OCI-M2 (cell line): Measurements from ENCODE around the gene TLX1.
"Not testable (repeated sequence)": the region's sequence is repeated elsewhere in the genome, so short reads cannot be mapped to it uniquely, and the experiment has no call there.

Experiments used
- DNase-seq: peaks from one replicate; lab custom pipeline; 2025; ENCODE audit not compliant: unreplicated experiment; lab: John Stamatoyannopoulos, UW

Gene TLX1

DNA sequence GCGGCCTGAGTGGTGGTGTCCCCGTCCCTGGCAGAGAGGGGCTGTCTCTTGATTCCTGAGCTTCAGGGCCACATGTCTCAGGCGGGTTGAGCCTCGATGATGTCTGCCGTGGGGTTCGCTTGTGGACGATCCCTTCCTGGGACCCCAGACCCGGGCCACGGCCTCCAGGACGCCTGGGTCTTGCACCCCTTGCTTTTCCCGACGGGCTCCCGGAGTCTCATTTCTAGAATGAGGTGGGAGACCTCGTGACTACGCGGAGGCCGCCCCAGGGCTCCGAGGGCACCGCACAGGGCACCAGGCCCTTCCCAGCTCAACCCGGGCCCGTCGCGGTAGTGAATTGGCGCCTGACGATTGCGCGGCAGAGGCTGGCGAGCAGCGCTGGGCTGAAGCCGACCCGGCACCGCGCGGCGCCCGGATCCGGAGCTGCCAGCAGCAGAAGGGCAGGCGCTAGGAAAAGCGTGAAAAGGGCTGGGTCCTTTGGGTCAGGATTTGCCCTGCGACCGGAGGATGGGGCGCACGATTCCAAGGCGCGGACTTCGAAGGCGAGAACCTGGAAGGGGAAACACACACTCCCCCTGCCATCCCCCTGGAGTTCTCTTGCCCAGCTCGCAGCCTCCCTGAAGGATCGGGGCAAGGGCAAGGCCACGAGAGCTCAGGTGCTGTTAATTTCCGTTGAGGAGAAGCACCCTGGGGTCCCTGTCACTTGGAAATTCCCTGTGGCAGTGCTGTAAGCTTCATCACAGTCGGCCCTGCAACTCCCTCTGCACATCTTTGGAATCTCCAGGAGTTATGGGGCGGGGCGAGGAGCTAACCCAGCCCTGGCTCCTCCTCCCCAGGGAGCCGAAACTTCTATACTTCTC lies 15.5 kb downstream of the TLX1 start:
- DNase-seq, result no peak

DNA sequence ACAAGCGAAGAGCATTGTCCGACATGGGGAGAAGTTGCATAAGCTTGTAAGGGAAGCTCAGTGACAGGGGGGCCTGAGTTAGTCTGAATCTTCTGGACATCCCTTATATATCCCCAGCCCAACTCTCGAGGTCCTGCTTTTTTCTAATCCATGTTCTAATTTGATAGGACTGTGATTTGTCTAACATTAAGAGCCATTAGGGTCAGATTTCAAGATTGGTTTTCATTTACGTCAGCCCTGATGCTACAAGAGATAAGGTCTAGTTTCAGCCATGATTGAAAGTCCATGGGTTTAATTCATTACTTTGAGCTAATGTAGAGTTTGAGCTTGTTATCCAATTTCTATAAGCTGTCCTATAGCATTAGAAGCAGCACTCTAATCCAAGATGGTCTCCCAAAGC lies 20.3 kb downstream of the TLX1 start:
- DNase-seq, result no peak

GRCh38 chr10:101152316-101152715 lies 21.2 kb downstream of the TLX1 start:
- no peak for DNase-seq

- DNase-seq, result not testable (repeated sequence)
These were observed 23.4 kb downstream of the TLX1 start for GRCh38 chr10:101154506-101154905.

- no peak for DNase-seq
These were observed 24.8 kb downstream of the TLX1 start for GRCh38 chr10:101155896-101156295.

- no peak for DNase-seq
These were observed 26.8 kb downstream of the TLX1 start for GRCh38 chr10:101157756-101158458.

DNA sequence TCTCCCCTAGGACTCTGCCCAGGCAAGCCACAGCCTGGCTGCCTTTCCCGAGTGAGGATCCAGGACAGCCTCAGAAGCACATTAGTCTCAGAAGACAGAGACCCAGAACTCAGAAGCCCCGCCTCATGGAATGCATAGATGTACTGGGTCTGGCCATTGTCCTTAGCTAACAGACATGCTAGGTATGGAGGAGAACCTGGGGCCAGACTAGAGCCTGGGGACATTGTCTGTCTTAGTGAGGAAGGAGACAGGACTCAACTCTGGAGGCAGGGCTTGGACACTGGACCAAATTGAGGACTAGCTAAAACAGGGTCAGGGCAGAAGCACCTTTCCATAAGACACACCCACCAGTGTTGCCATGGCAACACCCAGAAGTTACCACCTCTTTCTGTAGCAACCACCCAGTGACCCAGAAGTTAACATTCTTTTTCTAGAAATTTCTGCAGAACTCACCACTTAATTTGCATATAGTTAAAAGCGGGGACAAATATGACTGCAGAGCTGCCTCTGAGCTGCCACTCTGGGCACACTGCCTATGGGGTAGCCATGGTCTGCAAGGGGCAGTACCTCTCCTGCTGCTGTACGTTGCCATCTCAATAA lies 27.5 kb downstream of the TLX1 start:
- DNase-seq, result no peak

- peak; percentile 80 for DNase-seq
These were observed 30.6 kb downstream of the TLX1 start for GRCh38 chr10:101161494-101162299.

- no peak for DNase-seq
These were observed 31.6 kb downstream of the TLX1 start for GRCh38 chr10:101162677-101163076.

- no peak for DNase-seq
These were observed 32.9 kb downstream of the TLX1 start for GRCh38 chr10:101164020-101164419.

DNA sequence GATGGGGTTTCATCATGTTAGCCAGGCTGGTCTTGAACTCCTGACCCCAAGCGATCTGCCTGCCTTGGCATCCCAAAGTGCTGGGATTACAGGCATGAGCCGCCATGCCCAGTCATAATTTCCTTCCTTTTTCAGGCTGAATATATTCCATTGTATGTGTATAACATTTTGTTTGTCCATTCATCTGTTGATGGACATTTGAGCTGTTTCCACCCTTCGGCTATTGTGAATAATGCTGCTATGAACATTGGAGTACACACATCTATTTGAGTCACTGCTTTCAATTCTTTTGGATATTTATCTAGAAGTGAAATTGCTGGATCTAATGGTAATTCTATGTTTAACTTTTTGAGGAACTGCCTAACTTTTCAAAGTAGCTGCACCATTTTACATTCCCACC lies 34.6 kb downstream of the TLX1 start:
- no peak for DNase-seq

DNA sequence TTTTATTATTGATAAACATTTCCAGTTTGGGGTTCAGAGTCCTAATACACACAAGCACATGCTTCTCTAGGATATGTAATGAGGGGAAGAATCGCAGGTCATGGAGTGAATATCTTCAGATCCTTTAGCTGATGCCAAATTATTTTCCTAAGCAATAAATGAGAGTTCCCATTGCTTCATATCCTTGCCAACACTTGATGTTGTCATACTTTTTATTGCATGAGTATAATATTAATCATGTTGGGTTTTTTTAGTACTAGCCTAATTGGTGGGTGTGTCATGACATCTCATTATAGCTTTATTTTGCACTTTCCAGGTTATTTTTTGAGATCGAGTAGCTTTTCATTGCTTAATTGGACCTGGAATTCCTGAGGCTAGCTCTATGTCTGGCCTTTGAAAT lies 35.3 kb downstream of the TLX1 start:
- no peak for DNase-seq

GRCh38 chr10:101172741-101173140 lies 41.6 kb downstream of the TLX1 start:
- DNase-seq, result no peak

GRCh38 chr10:101174319-101174718 lies 43.2 kb downstream of the TLX1 start:
- DNase-seq, result no peak

GRCh38 chr10:101176577-101176976 lies 45.5 kb downstream of the TLX1 start:
- no peak for DNase-seq

- no peak for DNase-seq
These were observed 51.8 kb downstream of the TLX1 start for GRCh38 chr10:101182936-101183335.

DNA sequence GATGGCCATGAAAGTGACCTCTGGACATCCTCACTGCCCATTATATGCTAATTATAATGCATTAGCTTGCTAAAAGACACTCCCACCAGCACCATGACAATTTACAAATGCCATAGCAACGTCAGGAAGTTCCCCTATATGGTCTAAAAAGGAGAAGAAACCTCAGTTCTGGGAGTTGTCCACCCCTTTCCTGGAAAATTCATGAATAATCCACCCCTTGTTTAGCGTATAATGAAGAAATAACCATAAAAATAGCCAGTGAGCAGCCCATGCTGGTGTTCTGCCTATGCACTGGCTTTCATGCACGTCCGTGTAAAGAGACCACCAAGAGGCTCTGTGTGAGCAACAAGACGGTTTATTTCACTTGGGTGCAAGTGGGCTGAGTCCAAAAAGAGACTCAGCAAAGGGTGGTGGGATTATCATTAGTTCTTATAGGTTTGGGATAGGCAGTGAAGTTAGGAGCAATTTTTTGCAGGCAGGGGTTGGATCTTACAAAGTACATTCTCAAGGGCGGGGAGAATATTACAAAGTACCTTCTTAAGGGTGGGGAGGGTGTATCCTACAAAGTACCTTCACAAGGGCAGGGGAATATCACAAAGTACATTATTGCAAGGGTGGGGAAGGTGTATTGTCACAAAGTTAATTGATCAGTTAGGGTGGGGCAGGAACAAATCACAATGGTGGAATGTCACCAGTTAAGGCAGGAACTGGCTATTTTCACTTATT lies 52.5 kb downstream of the TLX1 start:
- no peak for DNase-seq
